ENCODE measurements around the gene ISCA1.
A peak's percentile ranks its signal among the peaks of the same experiment; 100 is the strongest.
"Not testable (repeated sequence)": the region's sequence is repeated elsewhere in the genome, so short reads cannot be mapped to it uniquely, and the experiment has no call there.

ISCA1 gene

GRCh38 chr9:86318187-86318586 is 35.8 kb upstream of the ISCA1 start:
- no peak overlapping the region for H2AFZ ChIP-seq
- no peaks in the 10 kb centered on the region for H3K9me3 ChIP-seq (ENCODE audit: control insufficient read depth, low read length)
- H3K4me1 ChIP-seq, result no peaks in the 10 kb centered on the region
- no peak overlapping the region for H3K4me2 ChIP-seq (ENCODE audit: low read length)
- no peak overlapping the region for H3K9ac ChIP-seq
- no peak for TF ChIP-seq CTCF (IDR thresholded peaks at IDR 0.05)
- H3K27me3 ChIP-seq (ENCODE audit: control insufficient read depth, insufficient read depth, low read length), result no peaks in the 10 kb centered on the region
- no peaks in the 10 kb centered on the region for H3K36me3 ChIP-seq (ENCODE audit: control insufficient read depth, insufficient read depth, low read length)
- no peak overlapping the region for H3K27ac ChIP-seq
- H3K79me2 ChIP-seq, result no peaks in the 10 kb centered on the region
- H3K4me3 ChIP-seq (ENCODE audit: low read depth, low read length), result no peak overlapping the region

- H3K36me3 ChIP-seq (ENCODE audit: control insufficient read depth, insufficient read depth, low read length), result no peaks in the 10 kb centered on the region
These were observed 32.7 kb upstream of the ISCA1 start for GRCh38 chr9:86315078-86315477.

DNA sequence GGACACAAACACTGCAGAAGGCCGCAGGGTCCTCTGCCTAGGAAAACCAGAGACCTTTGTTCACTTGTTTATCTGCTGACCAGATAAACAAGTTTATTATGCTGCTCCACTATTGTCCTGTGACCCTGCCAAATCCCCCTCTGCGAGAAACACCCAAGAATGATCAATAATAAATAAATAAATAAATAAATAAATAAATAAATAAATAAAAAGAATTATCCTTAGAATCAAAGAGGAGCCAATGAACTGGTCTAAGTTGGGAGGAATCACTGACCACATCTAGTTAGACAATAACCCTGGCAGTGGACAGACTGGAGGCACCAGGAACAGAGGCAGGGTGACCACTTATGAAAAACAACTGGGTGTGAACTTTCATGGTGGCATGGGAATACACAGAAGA is 30.6 kb upstream of the ISCA1 start:
- not testable (repeated sequence) for H3K9me3 ChIP-seq (ENCODE audit: control insufficient read depth, low read length); H3K36me3 ChIP-seq (ENCODE audit: control insufficient read depth, insufficient read depth, low read length); H3K4me3 ChIP-seq (ENCODE audit: low read depth, low read length); H3K27me3 ChIP-seq (ENCODE audit: control insufficient read depth, insufficient read depth, low read length); H3K4me2 ChIP-seq (ENCODE audit: low read length); H3K4me1 ChIP-seq; H3K27ac ChIP-seq; H3K9ac ChIP-seq; H3K79me2 ChIP-seq; H2AFZ ChIP-seq

More at GRCh38 chr9:86315078-86315477, 32.7 kb upstream of the ISCA1 start:
- H3K27me3 ChIP-seq (ENCODE audit: control insufficient read depth, insufficient read depth, low read length), result no peaks in the 10 kb centered on the region
- H3K4me2 ChIP-seq (ENCODE audit: low read length), result no peak overlapping the region
- TF ChIP-seq CTCF (IDR thresholded peaks at IDR 0.05), result no peak
- H3K79me2 ChIP-seq, result no peaks in the 10 kb centered on the region
- H3K4me1 ChIP-seq, result no peaks in the 10 kb centered on the region
- no peak overlapping the region for H3K9ac ChIP-seq
- no peak overlapping the region for H2AFZ ChIP-seq
- H3K27ac ChIP-seq, result no peak overlapping the region
- H3K4me3 ChIP-seq (ENCODE audit: low read depth, low read length), result no peak overlapping the region
- no peaks in the 10 kb centered on the region for H3K9me3 ChIP-seq (ENCODE audit: control insufficient read depth, low read length)

- H3K9ac ChIP-seq, result no peak overlapping the region
- TF ChIP-seq CTCF (IDR thresholded peaks at IDR 0.05), result no peak
- no peak overlapping the region for H3K4me2 ChIP-seq (ENCODE audit: low read length)
- no peaks in the 10 kb centered on the region for H3K9me3 ChIP-seq (ENCODE audit: control insufficient read depth, low read length)
- no peak overlapping the region for H2AFZ ChIP-seq
- no peaks in the 10 kb centered on the region for H3K79me2 ChIP-seq
- H3K4me3 ChIP-seq (ENCODE audit: low read depth, low read length), result no peak overlapping the region
- H3K27ac ChIP-seq, result no peak overlapping the region
- peaks cover 7% of the 10 kb centered on the region for H3K4me1 ChIP-seq
- no peaks in the 10 kb centered on the region for H3K27me3 ChIP-seq (ENCODE audit: control insufficient read depth, insufficient read depth, low read length)
- no peaks in the 10 kb centered on the region for H3K36me3 ChIP-seq (ENCODE audit: control insufficient read depth, insufficient read depth, low read length)
These were observed 26.3 kb upstream of the ISCA1 start for GRCh38 chr9:86308687-86309086.

DNA sequence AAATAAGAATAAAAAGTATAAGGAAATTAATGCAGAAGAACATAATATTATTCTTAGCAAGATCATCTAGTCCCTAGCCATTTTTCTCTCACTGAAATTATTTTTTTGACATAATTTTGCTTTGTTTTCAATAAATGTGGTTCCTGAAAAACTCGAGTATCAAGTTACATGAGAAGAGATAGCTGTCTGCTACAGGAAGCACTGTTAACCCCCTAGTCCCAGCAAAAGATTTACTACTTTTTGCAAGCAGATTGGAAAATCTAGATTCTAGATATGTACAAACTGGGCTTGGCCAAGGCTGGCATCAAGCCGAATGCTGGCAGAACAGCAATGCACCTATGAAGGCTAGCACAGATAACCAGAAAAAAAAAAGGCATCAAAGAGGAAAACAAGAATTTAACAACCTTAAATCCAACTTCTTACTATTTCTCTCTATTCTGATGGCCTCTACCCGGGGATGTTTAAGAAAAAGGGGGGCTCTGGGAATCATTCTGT is 21.9 kb upstream of the ISCA1 start:
- H3K79me2 ChIP-seq, result no peaks in the 10 kb centered on the region
- peak overlapping the region; percentile 11 for H3K27ac ChIP-seq
- H3K4me1 ChIP-seq, result peaks cover 14% of the 10 kb centered on the region
- no peak overlapping the region for H3K4me3 ChIP-seq (ENCODE audit: low read depth, low read length)
- no peak overlapping the region for H2AFZ ChIP-seq
- H3K36me3 ChIP-seq (ENCODE audit: control insufficient read depth, insufficient read depth, low read length), result no peaks in the 10 kb centered on the region
- H3K27me3 ChIP-seq (ENCODE audit: control insufficient read depth, insufficient read depth, low read length), result no peaks in the 10 kb centered on the region
- H3K4me2 ChIP-seq (ENCODE audit: low read length), result peak overlapping the region; percentile 39
- H3K9ac ChIP-seq, result no peak overlapping the region
- TF ChIP-seq CTCF (IDR thresholded peaks at IDR 0.05), result no peak
- H3K9me3 ChIP-seq (ENCODE audit: control insufficient read depth, low read length), result no peaks in the 10 kb centered on the region

All from parathyroid adenoma (tissue), 2 donors.